Dermis lymphatic vessel endothelial cell (primary cell): ENCODE results near the gene ZBTB39. TPM values are rescaled to one million over a fixed set of nuclear protein-coding genes. Genes with fewer than 3 reads are reported as not detected.

Source experiments
- total RNA-seq: library from RNA; depleted of rRNA; stranded (reverse); fragments of >200 nt; gene quantifications from 2 replicates; pipeline ENCODE4 v1.2.1, GENCODE V29; 2014

The ZBTB39 gene, protein sequence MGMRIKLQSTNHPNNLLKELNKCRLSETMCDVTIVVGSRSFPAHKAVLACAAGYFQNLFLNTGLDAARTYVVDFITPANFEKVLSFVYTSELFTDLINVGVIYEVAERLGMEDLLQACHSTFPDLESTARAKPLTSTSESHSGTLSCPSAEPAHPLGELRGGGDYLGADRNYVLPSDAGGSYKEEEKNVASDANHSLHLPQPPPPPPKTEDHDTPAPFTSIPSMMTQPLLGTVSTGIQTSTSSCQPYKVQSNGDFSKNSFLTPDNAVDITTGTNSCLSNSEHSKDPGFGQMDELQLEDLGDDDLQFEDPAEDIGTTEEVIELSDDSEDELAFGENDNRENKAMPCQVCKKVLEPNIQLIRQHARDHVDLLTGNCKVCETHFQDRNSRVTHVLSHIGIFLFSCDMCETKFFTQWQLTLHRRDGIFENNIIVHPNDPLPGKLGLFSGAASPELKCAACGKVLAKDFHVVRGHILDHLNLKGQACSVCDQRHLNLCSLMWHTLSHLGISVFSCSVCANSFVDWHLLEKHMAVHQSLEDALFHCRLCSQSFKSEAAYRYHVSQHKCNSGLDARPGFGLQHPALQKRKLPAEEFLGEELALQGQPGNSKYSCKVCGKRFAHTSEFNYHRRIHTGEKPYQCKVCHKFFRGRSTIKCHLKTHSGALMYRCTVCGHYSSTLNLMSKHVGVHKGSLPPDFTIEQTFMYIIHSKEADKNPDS
- total RNA-seq: 7.3 and 12.6 TPM in 2 replicates

DNA sequence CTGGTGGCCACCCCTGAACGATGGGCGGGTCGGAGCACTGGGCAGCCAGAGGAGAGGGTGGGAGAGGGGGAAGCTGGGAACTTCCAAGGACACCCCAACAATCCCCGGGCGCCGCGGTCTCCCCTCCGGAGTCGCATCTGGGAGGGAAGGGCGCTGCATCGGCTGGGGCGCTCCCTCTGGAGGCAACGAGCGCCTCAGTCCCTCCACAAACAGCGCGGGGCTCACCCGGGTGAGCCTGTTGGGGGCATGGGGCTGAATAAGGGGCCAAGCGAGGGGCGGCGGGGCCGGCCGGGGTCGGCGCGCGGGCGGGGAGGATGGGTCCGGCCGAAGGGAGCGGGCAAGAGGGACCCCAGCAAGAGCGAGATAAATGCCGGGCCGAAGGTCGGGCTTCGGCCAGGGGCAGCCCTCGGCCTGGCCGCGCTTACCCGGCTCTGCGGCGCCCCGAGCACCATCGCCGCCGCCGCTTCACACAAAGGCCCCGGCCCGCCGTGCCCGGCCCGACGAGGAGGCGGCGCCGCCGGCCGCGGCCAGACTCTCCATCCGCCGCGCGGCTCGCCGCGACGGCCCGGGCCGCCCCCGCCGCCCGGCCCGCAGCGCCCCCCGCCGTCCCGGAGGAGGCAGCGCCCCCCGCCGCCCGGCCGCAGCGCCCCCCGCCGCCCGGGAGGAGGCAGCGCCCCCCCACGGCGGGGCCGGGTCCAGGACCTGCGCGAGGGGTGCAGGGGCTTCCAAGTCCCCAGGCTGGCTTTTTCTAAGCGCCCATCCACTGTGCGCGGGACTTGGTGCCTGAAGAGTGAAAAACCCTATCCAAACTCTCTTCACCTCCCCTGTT lies at the start of gene ZBTB39:
TSS of gene ZBTB39 (minus strand) at position 567 of the 829 bp plus-strand sequence. CDS start 1,629 bp downstream, outside the sequence.

DNA sequence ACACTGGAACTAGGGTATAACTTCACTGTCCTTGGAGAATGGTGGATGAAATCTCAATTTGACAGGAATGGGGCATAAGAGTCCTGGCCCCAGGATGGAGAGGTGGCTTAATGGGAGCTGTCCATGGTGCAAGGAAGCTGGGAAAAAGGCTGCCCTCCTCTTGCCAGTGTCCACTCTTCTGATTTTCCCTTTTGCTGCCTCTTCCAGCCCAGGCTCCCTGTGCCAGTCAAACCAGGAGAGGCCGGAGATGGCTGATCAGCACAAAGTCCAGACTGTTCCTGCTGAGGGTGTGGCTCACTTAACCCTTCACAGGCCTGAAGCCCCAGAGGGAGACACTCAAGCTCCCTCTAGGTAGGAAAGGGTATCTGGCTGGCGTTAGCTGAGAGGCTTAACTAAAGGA lies 43.5 kb upstream of the ZBTB39 start, which contains the start of gene MYO1A:
TSS of gene MYO1A (minus strand) at position 240 of the 400 bp plus-strand sequence. CDS start 1,806 bp downstream, outside the sequence.

DNA sequence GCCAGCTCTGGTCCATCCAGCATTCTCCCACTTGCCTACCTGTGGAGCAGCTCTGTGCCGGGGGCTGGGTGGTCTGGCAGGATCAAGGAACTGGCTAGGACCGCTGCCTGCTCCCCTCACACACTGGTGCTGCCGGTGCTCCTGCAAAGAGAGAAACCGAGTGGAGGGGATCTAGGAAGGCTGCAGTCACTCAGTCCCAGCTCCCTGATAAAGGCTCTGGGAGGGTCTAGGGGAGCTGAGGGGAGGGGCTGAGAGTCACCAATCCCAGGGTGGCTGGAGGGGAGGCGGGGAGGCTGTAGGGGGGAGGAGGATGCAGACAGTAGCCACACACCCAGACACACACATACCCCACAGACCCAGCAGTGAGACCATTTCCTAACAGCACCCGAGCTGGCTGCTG lies 10.0 kb upstream of the ZBTB39 start, which contains the start of gene TAC3:
TSS of gene TAC3 (minus strand) at position 182 of the 400 bp plus-strand sequence. CDS start 732 bp downstream, outside the sequence.

DNA sequence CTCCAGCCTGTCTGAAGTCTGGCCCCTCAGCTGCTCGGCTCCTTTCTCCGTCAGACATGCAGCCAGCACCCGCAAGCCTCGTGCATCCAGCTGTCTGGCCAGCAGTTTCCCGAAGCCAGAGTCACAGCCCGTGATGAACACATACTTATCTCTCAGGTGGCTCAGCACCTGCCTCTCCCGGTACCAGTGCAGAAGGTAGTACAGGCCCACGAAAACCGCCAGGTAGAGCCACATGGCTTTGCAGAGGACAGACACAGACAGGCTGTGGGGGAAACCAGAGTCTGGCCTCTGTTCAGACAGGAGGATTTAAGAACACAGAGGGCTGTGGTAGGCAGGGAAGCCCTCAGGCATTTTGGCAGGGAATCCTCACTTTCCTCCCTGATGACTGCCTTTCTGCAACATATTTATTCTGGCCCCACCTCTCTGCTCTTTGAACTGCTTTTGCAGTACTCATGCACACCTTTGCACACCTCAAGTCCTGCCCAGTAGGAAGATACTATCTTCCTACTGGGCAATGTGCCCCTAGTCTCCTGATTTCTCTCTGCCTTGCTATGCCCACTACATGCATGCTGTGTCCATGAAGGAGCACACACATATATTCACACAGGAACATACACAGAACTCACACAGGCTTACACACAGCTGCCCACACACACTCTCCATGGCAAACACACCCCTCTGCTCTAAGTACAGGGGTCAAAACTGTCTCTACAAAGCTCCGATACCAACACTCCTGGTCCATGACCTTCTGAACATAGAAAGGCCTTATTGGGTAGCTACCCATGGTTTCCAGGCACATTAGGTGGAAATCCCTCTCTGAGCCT lies 48.9 kb downstream of the ZBTB39 start, which contains the start of gene RDH16:
TSS of gene RDH16 (minus strand) at position 380 of the 824 bp plus-strand sequence. CDS start at position 234, 146 bp downstream.

Other genes with a start within 250 kb of the ZBTB39 start
- 0.09 TPM in 1 of 2 replicates, not detected in the other for gene HSD17B6, start 243.2 kb downstream of the ZBTB39 start, total RNA-seq
- gene SDR9C7, start 72.1 kb downstream of the ZBTB39 start, total RNA-seq: not detected in 2 replicates
- 0.09 TPM in 1 of 2 replicates, not detected in the other for gene RDH16, start 48.9 kb downstream of the ZBTB39 start, total RNA-seq
- not detected in 2 replicates for gene TAC3, start 10.0 kb upstream of the ZBTB39 start, total RNA-seq
- gene MYO1A, start 43.6 kb upstream of the ZBTB39 start, total RNA-seq: not detected in 2 replicates
- gene NEMP1, start 72.2 kb upstream of the ZBTB39 start, total RNA-seq: 3.1 and 3.9 TPM in 2 replicates
- 8.9 and 11.7 TPM in 2 replicates for gene NAB2, start 82.6 kb upstream of the ZBTB39 start, total RNA-seq
- gene STAT6, start 104.8 kb upstream of the ZBTB39 start, total RNA-seq: 0.69 and 5.4 TPM in 2 replicates
- 0.52 and 1.2 TPM in 2 replicates for gene LRP1, start 121.9 kb upstream of the ZBTB39 start, total RNA-seq
- not detected in 2 replicates for gene LRP1-AS, start 141.1 kb upstream of the ZBTB39 start, total RNA-seq
- under 0.01 TPM in 1 of 2 replicates, not detected in the other for gene NXPH4, start 210.2 kb upstream of the ZBTB39 start, total RNA-seq
- gene SHMT2, start 223.2 kb upstream of the ZBTB39 start, total RNA-seq: 118 and 133 TPM in 2 replicates
- 0.11 and 0.34 TPM in 2 replicates for gene STAC3, start 244.6 kb upstream of the ZBTB39 start, total RNA-seq